ENCODE data around the gene PRKG1.
"Not testable (repeated sequence)": the region's sequence is repeated elsewhere in the genome, so short reads cannot be mapped to it uniquely, and the experiment has no call there.

The PRKG1 gene

DNA sequence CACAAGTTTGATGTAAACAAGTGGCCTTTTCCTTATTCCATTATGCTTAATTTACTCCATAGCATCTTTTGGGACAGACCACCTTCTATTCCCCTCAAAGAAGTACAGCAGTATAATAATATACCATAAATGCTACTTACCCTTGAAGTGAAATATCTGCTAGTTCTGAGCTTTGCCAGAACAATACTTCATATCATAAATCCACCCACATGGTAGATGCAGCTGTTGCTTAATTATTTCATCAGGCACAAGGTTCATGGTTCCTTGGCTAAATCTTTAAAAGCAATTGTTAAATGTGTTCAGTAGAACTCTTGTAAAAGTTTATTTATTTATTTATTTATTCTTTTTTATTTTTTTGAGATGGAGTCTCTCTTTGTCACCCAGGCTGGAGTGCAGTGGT lies 592.2 kb downstream of the PRKG1 start:
- H3K9me3 ChIP-seq (ENCODE audit: control insufficient read depth, insufficient read depth, low read length): no peaks in the 10 kb centered on the region
- no peaks in the 10 kb centered on the region for H3K4me1 ChIP-seq (ENCODE audit: control insufficient read depth, insufficient read depth, low read length)
- no peaks in the 10 kb centered on the region for H3K27me3 ChIP-seq (ENCODE audit: control insufficient read depth, insufficient read depth, low read length)

DNA sequence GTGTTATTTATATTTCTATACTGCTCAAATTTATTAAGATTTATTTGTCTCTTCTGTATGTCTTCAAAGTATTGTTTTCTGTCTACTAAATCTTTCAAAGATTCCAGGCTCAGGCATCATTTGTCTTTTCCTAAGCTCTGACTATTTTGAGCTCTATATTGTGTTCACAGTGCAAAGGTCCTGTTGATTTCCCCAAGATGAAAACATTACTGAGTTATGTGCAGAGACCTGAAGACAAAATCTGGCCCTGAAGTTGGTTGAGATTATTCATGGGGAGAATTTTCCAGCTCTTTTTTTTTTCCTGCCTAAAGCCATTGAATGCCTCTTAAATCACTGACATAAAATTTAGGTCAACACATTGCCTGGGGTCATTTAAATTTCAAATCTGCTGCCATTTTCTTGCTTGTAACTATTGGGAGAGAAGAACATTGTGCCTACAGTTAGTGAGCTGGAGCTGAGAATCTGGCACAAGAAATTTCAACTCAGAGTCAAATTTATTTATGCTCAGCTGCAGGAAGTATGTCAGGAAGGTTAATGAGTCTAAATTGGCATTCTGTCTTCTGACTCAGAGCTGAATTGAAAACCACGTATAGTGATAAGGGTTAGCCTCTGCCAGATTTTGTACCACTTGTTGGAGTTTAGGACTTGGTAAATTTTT lies 593.5 kb downstream of the PRKG1 start:
- Histone ChIP-seq H3K4me1 (ENCODE audit: control insufficient read depth, insufficient read depth, low read length) (no peaks in the 10 kb centered on the region), H3K9me3 (ENCODE audit: control insufficient read depth, insufficient read depth, low read length) (no peaks in the 10 kb centered on the region), H3K9ac (ENCODE audit: low read depth, low read length) (no peak overlapping the region), H3K36me3 (ENCODE audit: control insufficient read depth, insufficient read depth, low read length) (no peaks in the 10 kb centered on the region), H3K4me3 (ENCODE audit: low read depth, low read length) (no peak overlapping the region), H3K27me3 (ENCODE audit: control insufficient read depth, insufficient read depth, low read length) (no peaks in the 10 kb centered on the region)

More for the DNA sequence above, 592.2 kb downstream of the PRKG1 start:
- no peak overlapping the region for H3K9ac ChIP-seq (ENCODE audit: low read depth, low read length)
- no peak overlapping the region for H3K4me3 ChIP-seq (ENCODE audit: low read depth, low read length)
- no peaks in the 10 kb centered on the region for H3K36me3 ChIP-seq (ENCODE audit: control insufficient read depth, insufficient read depth, low read length)

DNA sequence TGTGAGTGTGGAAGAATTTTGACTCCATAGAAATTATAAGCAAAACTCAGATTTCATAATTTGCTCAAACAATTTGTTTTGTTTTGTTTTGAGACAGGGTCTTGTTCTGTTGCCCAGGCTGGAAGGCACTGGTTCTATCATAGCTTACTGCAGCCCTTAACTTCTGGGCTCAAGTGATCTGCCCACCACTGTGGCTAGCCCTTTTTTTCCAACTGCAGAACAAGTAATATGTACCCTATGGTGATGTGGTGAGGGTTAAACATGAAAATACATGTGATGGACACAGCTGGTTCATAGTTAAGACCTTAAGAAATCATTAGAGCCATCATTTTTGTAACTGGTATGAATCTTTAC lies 594.0 kb downstream of the PRKG1 start:
- Histone ChIP-seq H3K4me1 (ENCODE audit: control insufficient read depth, insufficient read depth, low read length) (no peaks in the 10 kb centered on the region), H3K36me3 (ENCODE audit: control insufficient read depth, insufficient read depth, low read length) (no peaks in the 10 kb centered on the region), H3K9me3 (ENCODE audit: control insufficient read depth, insufficient read depth, low read length) (no peaks in the 10 kb centered on the region), H3K9ac (ENCODE audit: low read depth, low read length) (no peak overlapping the region), H3K27me3 (ENCODE audit: control insufficient read depth, insufficient read depth, low read length) (no peaks in the 10 kb centered on the region), H3K4me3 (ENCODE audit: low read depth, low read length) (no peak overlapping the region)

DNA sequence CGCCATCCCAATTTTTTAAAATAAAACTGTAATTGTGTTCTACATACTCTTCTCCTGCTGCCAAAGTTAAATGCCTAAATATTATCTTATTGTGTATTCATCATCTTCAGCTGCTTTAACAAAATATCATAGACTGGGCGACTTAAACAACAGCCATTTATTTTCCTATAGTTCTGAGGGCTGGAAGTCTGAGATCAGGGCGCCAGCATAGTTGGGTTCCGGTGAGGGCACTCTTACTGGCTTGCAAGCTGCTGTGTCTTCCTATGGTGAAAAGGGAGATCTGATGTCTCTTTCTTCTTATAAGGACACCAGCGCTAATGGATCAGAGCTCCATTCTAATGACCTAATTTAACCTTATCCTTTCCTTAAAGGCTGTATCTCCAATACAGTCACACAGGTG lies 594.8 kb downstream of the PRKG1 start:
- Histone ChIP-seq H3K9me3 (ENCODE audit: control insufficient read depth, insufficient read depth, low read length) (no peaks in the 10 kb centered on the region), H3K27me3 (ENCODE audit: control insufficient read depth, insufficient read depth, low read length) (no peaks in the 10 kb centered on the region), H3K4me1 (ENCODE audit: control insufficient read depth, insufficient read depth, low read length) (no peaks in the 10 kb centered on the region), H3K4me3 (ENCODE audit: low read depth, low read length) (no peak overlapping the region), H3K9ac (ENCODE audit: low read depth, low read length) (no peak overlapping the region), H3K36me3 (ENCODE audit: control insufficient read depth, insufficient read depth, low read length) (no peaks in the 10 kb centered on the region)

DNA sequence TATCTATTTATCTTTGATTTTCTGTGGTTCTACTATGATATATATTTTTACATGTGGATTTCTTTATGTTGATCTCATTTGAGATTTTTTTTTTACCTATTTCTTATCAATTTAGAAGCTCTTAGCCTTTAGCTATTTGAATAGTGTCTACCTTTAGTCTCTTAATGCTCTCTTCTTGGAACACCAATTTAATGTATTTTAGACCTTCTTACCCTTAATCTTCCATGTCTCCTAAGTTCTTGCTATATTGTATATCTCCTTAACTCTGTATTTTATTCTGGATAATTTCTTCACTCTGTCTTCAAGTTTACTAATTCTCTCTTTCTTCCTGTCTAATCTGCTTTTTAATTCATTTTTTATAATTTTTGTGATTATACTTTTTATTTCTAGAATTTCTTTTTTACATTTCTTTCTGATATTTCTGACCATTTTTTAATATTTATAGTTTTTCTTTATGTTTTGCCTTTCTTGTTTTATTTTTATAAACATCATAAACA lies 597.8 kb downstream of the PRKG1 start:
- Histone ChIP-seq H3K27me3 (ENCODE audit: control insufficient read depth, insufficient read depth, low read length) (no peaks in the 10 kb centered on the region), H3K4me3 (ENCODE audit: low read depth, low read length) (no peak overlapping the region), H3K4me1 (ENCODE audit: control insufficient read depth, insufficient read depth, low read length) (no peaks in the 10 kb centered on the region), H3K9me3 (ENCODE audit: control insufficient read depth, insufficient read depth, low read length) (no peaks in the 10 kb centered on the region), H3K36me3 (ENCODE audit: control insufficient read depth, insufficient read depth, low read length) (no peaks in the 10 kb centered on the region), H3K9ac (ENCODE audit: low read depth, low read length) (no peak overlapping the region)

DNA sequence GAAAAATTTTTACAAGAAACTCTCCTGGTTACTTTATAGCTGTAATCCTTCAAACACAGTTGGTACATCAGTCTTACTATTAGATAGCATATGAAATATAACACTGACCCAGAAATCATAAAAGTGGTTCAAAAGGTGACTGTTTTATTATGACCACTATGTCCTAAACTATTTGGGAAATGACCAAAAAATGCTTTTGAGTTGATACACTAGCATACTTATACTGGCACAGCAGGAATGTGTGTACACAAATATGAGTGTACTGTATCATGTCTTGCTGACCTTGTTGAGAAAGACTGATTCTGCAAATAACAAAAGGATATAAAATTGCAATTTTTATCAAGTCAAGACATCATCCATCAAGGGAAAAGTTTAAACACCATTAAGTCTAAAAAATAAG lies 600.8 kb downstream of the PRKG1 start:
- Histone ChIP-seq H3K4me3 (ENCODE audit: low read depth, low read length) (no peak overlapping the region), H3K36me3 (ENCODE audit: control insufficient read depth, insufficient read depth, low read length) (no peaks in the 10 kb centered on the region), H3K4me1 (ENCODE audit: control insufficient read depth, insufficient read depth, low read length) (no peaks in the 10 kb centered on the region), H3K9me3 (ENCODE audit: control insufficient read depth, insufficient read depth, low read length) (no peaks in the 10 kb centered on the region), H3K9ac (ENCODE audit: low read depth, low read length) (no peak overlapping the region), H3K27me3 (ENCODE audit: control insufficient read depth, insufficient read depth, low read length) (no peaks in the 10 kb centered on the region)

DNA sequence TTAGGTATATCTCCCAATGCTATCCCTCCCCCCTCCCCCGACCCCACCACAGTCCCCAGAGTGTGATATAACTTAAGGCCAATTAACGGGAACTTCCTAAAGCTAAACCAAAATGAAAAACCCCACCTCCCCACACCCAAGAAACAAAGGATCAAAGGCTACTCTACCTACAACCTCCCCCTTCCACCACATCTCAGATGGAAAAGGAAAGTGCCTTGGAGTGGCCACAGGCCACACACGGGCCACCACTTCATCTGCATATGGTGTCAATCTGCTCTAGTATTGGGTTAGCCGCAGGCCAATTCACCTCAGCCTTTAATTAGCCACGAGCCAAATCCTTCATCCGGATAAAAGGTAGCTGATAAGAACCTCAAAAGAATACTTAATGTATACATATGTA lies 605.6 kb downstream of the PRKG1 start:
- Histone ChIP-seq H3K9ac (ENCODE audit: low read depth, low read length) (no peak overlapping the region), H3K4me3 (ENCODE audit: low read depth, low read length) (no peak overlapping the region), H3K4me1 (ENCODE audit: control insufficient read depth, insufficient read depth, low read length) (no peaks in the 10 kb centered on the region), H3K9me3 (ENCODE audit: control insufficient read depth, insufficient read depth, low read length) (no peaks in the 10 kb centered on the region), H3K36me3 (ENCODE audit: control insufficient read depth, insufficient read depth, low read length) (no peaks in the 10 kb centered on the region), H3K27me3 (ENCODE audit: control insufficient read depth, insufficient read depth, low read length) (no peaks in the 10 kb centered on the region)

DNA sequence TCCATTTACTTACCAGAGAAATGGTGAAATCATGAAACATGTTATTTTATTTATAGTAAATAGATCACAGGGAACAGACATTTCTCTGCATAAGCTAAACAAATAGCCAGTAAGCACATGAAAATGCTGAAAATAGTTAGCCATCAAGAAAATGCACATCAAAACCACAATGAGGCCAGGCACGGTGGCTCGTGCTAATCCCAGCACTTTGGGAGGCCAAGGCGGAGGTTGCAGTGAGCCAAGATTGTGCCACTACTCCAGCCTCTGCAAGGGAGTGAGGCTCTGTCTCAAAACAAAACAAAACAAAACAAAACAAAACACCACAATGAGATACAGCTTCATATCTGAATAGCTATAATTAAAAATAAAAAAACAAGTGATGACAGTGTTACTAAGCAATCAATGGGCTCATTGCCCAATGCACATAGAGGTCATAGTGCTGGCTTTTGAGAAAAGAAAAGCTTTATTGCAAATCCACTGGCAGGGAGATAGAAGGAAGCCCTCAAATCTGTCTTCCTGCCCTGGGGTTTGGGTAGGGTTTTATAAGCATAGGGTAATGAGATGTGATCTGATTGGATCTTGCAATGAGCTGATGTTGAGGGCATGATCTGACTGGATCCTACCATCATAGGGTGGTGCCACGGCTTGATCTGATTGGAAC lies 608.9 kb downstream of the PRKG1 start:
- H3K9me3 ChIP-seq (ENCODE audit: control insufficient read depth, insufficient read depth, low read length): no peaks in the 10 kb centered on the region

DNA sequence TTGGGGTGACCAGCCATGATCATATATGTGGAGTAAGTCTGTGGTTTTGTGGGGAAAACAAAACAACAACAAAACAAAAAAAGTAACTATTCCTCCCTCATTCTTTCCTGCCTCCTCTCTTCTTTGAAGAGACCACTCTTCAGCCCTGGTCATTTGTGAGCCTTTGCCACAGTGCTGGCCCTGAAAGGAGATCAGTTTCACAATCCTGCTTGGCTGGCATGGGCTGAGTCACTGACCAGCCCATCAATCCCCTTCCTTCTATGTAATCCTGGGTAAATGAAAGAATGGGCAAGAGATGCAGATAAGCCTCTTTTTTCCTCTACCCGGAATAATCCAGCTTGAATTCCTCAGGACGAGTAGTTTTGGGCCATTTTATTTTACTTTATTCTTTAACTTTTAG lies 611.5 kb downstream of the PRKG1 start:
- no peaks in the 10 kb centered on the region for H3K27me3 ChIP-seq (ENCODE audit: control insufficient read depth, insufficient read depth, low read length)
- H3K9ac ChIP-seq (ENCODE audit: low read depth, low read length): no peak overlapping the region
- H3K4me3 ChIP-seq (ENCODE audit: low read depth, low read length): no peak overlapping the region
- H3K36me3 ChIP-seq (ENCODE audit: control insufficient read depth, insufficient read depth, low read length): no peaks in the 10 kb centered on the region
- H3K9me3 ChIP-seq (ENCODE audit: control insufficient read depth, insufficient read depth, low read length): no peaks in the 10 kb centered on the region
- no peaks in the 10 kb centered on the region for H3K4me1 ChIP-seq (ENCODE audit: control insufficient read depth, insufficient read depth, low read length)

More for the DNA sequence above, 608.9 kb downstream of the PRKG1 start:
- no peak overlapping the region for H3K4me3 ChIP-seq (ENCODE audit: low read depth, low read length)
- H3K27me3 ChIP-seq (ENCODE audit: control insufficient read depth, insufficient read depth, low read length): no peaks in the 10 kb centered on the region
- H3K9ac ChIP-seq (ENCODE audit: low read depth, low read length): no peak overlapping the region
- no peaks in the 10 kb centered on the region for H3K4me1 ChIP-seq (ENCODE audit: control insufficient read depth, insufficient read depth, low read length)
- no peaks in the 10 kb centered on the region for H3K36me3 ChIP-seq (ENCODE audit: control insufficient read depth, insufficient read depth, low read length)

DNA sequence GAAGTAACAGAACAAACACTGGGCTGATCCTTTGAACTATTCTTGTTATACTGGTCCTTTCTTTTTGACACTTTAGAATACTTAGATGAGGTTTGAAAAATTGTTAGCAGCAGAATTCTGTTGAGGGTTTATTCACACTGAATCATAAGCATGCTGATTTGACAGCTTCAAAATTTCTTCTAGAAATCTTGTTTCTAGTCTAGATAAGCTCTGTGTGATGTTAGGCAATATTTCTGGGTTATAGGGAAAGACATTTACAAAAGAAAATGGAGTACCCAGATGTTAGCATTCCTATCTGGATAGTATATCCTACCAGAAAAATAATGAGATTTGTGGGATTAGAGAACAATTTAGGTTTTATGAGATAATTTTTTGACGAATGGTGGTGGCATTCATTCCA lies 613.0 kb downstream of the PRKG1 start:
- Histone ChIP-seq H3K4me1 (ENCODE audit: control insufficient read depth, insufficient read depth, low read length) (no peaks in the 10 kb centered on the region), H3K9ac (ENCODE audit: low read depth, low read length) (no peak overlapping the region), H3K9me3 (ENCODE audit: control insufficient read depth, insufficient read depth, low read length) (no peaks in the 10 kb centered on the region), H3K36me3 (ENCODE audit: control insufficient read depth, insufficient read depth, low read length) (no peaks in the 10 kb centered on the region), H3K4me3 (ENCODE audit: low read depth, low read length) (no peak overlapping the region), H3K27me3 (ENCODE audit: control insufficient read depth, insufficient read depth, low read length) (no peaks in the 10 kb centered on the region)

DNA sequence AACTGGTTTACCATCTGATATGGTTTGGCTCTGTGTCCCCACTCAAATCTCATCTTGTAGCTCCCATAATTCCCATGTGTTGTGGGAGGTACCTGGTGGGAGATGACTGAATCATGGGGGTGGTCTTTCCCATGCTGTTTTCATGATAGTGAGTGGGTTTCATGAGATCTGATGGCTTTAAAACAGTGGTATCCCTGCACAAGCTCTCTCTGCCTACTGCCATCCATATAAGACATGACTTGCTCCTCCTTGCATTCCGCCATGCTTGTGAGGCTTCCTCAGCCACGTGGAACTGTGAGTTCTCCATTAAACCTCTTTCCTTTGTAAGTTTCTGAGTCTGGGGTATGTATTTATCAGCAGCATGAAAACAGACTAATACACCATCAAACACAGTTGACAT lies 614.5 kb downstream of the PRKG1 start:
- not testable (repeated sequence) for H3K9me3 ChIP-seq (ENCODE audit: control insufficient read depth, insufficient read depth, low read length); H3K4me1 ChIP-seq (ENCODE audit: control insufficient read depth, insufficient read depth, low read length); H3K9ac ChIP-seq (ENCODE audit: low read depth, low read length); H3K36me3 ChIP-seq (ENCODE audit: control insufficient read depth, insufficient read depth, low read length); H3K4me3 ChIP-seq (ENCODE audit: low read depth, low read length); H3K27me3 ChIP-seq (ENCODE audit: control insufficient read depth, insufficient read depth, low read length)

DNA sequence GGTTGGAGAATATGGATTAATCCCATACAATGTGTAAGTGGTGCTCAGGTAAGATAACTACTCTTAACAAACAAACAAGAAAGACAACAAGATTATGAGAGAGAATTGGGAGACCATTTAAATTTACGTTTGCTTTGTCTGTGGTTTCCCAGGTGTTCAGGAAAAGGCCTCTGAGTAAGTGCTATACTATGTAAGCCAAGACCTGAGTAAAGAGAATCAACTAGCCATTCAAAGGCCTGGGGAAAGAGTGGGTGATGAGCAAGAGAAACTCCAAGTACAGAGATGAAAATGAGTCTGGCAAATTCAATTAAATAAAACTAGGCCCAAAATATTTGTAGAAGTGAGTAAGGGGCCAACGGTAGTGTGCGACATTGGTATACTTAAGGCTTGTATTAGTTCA lies 615.2 kb downstream of the PRKG1 start:
- H3K36me3 ChIP-seq (ENCODE audit: control insufficient read depth, insufficient read depth, low read length): no peaks in the 10 kb centered on the region
- no peaks in the 10 kb centered on the region for H3K27me3 ChIP-seq (ENCODE audit: control insufficient read depth, insufficient read depth, low read length)
- H3K4me1 ChIP-seq (ENCODE audit: control insufficient read depth, insufficient read depth, low read length): no peaks in the 10 kb centered on the region
- H3K4me3 ChIP-seq (ENCODE audit: low read depth, low read length): no peak overlapping the region
- no peak overlapping the region for H3K9ac ChIP-seq (ENCODE audit: low read depth, low read length)
- H3K9me3 ChIP-seq (ENCODE audit: control insufficient read depth, insufficient read depth, low read length): no peaks in the 10 kb centered on the region
